HepG2 (cell line): Measurements from ENCODE around the gene AP2A2. TPM values are rescaled to one million over a fixed set of nuclear protein-coding genes. Genes with fewer than 3 reads are reported as not detected.
A peak's percentile ranks its signal among the peaks of the same experiment; 100 is the strongest.

Source experiments
- CEBPG ChIP-seq: IDR thresholded peaks from 2 replicates; pipeline ENCODE4 v1.6.1; 2016
- FOXC1 ChIP-seq: sonication (generic); formaldehyde crosslinking; IDR thresholded peaks from 2 replicates; pipeline ENCODE4 v1.8.0; 2022; ENCODE audit warnings: mild to moderate bottlenecking, missing genetic modification reagents, borderline replicate concordance
- MXI1 ChIP-seq: IDR thresholded peaks from 3 replicates; pipeline ENCODE4 v1.6.1; 2012; ENCODE audit warnings: low read depth, low read length, inconsistent platforms, borderline replicate concordance
- NCOR1 ChIP-seq: fragments of 200-600 bp; sonication (generic); IDR thresholded peaks from 2 replicates; pipeline ENCODE4 v1.7.0; 2017; ENCODE audit warnings: antibody characterized with exemption, low read length, borderline replicate concordance
- ZNF737 ChIP-seq: sonication (generic); formaldehyde crosslinking; IDR thresholded peaks from 2 replicates; pipeline ENCODE4 v1.5.0; 2020; ENCODE audit warnings: missing genetic modification reagents, mild to moderate bottlenecking, borderline replicate concordance
- polyA plus RNA-seq, 8 experiments: library from polyadenylated mRNA; depleted of rRNA in 3 of 8; stranded (reverse) in 7 of 8; unstranded in 1 of 8; fragments of >200 nt; fragmentation: Illumina TruSeq in 4 of 8; extraction: Trizol in 4 of 8; gene quantifications; 2 replicates each; pipeline versions ENCODE4 v1.2.1 to v1.2.3, GENCODE V29; 2011 to 2016; ENCODE audit warnings: low read depth in 4 of 8, missing spikeins in 1 of 8, mixed read lengths in 1 of 8; ENCODE audit not compliant: insufficient read depth in 1 of 8
- total RNA-seq, 5 experiments: library from RNA; depleted of rRNA; stranded (reverse); fragments of >200 nt; fragmentation: Illumina TruSeq; extraction: Trizol; gene quantifications; 2 replicates each; pipeline ENCODE4 v1.2.3, GENCODE V29; 2016; ENCODE audit warnings: low read depth in 1 of 5
- TF ChIP-seq, protein P1 (sequence below), 2 experiments: fragments of 450-650 bp in 1 of 2; sonication (generic) in 1 of 2; formaldehyde crosslinking; IDR thresholded peaks; 2 replicates each; pipeline versions ENCODE4 v1.5.0 to v1.8.0; 2020 to 2022; ENCODE audit warnings: mild to moderate bottlenecking in 1 of 2, missing genetic modification reagents in 1 of 2
- TF ChIP-seq, protein P2 (sequence below): sonication (generic); formaldehyde crosslinking; IDR thresholded peaks from 2 replicates; pipeline ENCODE4 v1.4.0; 2020; ENCODE audit warnings: mild to moderate bottlenecking, missing genetic modification reagents, borderline replicate concordance
- TF ChIP-seq, protein P3 (sequence below): IDR thresholded peaks from 2 replicates; pipeline ENCODE4 v1.6.1; 2012; ENCODE audit warnings: low read depth, low read length, improper control_type of control experiment
- TF ChIP-seq, protein P4 (sequence below): IDR thresholded peaks from 2 replicates; pipeline ENCODE4 v1.6.1; 2012; ENCODE audit warnings: low read length, improper control_type of control experiment
- TF ChIP-seq, protein P5 (sequence below): sonication (generic); formaldehyde crosslinking; IDR thresholded peaks from 2 replicates; pipeline ENCODE4 v1.8.1; 2023; ENCODE audit warnings: mild to moderate bottlenecking, missing genetic modification reagents
- TF ChIP-seq, protein P6 (sequence below): sonication (generic); formaldehyde crosslinking; conservative IDR thresholded peaks from 2 replicates; pipeline ENCODE4 v1.8.1; 2023; ENCODE audit warnings: missing genetic modification reagents

AP2A2 gene
- total and polyA plus RNA-seq, 2 of the 13 experiments (the other 11 are each of a cell fraction or from before 2014, with no cell fraction given), result 25.7 to 75.7 TPM

DNA sequence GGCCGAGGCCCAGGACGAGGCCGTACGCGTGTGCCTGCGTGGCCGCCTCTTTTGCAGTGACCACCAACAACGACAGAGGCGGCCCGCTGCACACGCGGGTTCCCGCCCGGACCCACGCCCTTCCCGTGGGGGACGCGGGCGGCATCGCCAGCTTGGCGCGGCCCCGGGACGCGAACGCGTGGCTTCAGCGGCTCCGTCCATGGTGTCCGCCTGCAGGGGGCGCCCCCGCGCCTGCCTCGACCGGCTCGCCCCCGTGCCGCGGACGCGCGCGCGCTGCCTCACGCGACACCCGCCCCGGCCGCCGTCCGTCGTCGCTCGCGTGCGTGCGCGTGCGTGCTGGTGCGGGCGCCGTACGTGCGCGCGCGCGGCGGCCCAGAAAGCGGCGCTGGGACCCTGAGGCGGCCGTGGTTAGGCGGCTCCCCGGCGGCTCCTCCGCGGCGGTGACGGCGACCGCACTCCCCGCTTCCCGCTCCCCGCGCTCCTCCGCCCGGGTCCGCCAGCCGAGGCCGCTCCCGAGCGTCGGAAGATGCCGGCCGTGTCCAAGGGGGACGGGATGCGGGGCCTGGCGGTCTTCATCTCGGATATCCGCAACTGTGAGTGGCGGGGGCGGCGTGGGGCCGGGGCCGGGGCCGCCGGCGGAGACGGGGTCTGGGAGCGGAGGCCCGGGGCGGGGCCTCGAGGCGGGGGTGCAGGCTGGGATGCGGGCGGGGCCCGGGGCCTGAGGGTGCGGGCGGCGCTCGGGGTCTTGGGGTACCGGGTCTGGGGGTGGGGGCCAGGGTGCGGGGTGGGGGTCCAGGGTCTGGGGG, at the start of gene AP2A2 (continued):
- TF ChIP-seq, protein P1, sequence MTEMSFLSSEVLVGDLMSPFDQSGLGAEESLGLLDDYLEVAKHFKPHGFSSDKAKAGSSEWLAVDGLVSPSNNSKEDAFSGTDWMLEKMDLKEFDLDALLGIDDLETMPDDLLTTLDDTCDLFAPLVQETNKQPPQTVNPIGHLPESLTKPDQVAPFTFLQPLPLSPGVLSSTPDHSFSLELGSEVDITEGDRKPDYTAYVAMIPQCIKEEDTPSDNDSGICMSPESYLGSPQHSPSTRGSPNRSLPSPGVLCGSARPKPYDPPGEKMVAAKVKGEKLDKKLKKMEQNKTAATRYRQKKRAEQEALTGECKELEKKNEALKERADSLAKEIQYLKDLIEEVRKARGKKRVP (CRISPR knock-in tag; IDR thresholded peaks at IDR 0.05), result no peak
- TF ChIP-seq CEBPG (no peak), FOXC1 (no peak), NCOR1 (no peak), MXI1 (no peak), ZNF737 (no peak)
- TF ChIP-seq, protein P2, sequence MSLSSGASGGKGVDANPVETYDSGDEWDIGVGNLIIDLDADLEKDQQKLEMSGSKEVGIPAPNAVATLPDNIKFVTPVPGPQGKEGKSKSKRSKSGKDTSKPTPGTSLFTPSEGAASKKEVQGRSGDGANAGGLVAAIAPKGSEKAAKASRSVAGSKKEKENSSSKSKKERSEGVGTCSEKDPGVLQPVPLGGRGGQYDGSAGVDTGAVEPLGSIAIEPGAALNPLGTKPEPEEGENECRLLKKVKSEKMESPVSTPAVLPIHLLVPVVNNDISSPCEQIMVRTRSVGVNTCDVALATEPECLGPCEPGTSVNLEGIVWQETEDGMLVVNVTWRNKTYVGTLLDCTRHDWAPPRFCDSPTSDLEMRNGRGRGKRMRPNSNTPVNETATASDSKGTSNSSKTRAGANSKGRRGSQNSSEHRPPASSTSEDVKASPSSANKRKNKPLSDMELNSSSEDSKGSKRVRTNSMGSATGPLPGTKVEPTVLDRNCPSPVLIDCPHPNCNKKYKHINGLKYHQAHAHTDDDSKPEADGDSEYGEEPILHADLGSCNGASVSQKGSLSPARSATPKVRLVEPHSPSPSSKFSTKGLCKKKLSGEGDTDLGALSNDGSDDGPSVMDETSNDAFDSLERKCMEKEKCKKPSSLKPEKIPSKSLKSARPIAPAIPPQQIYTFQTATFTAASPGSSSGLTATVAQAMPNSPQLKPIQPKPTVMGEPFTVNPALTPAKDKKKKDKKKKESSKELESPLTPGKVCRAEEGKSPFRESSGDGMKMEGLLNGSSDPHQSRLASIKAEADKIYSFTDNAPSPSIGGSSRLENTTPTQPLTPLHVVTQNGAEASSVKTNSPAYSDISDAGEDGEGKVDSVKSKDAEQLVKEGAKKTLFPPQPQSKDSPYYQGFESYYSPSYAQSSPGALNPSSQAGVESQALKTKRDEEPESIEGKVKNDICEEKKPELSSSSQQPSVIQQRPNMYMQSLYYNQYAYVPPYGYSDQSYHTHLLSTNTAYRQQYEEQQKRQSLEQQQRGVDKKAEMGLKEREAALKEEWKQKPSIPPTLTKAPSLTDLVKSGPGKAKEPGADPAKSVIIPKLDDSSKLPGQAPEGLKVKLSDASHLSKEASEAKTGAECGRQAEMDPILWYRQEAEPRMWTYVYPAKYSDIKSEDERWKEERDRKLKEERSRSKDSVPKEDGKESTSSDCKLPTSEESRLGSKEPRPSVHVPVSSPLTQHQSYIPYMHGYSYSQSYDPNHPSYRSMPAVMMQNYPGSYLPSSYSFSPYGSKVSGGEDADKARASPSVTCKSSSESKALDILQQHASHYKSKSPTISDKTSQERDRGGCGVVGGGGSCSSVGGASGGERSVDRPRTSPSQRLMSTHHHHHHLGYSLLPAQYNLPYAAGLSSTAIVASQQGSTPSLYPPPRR (CRISPR knock-in tag), result peak; percentile 46; the same call in 1 of the 2 replicates
- TF ChIP-seq, protein P3, sequence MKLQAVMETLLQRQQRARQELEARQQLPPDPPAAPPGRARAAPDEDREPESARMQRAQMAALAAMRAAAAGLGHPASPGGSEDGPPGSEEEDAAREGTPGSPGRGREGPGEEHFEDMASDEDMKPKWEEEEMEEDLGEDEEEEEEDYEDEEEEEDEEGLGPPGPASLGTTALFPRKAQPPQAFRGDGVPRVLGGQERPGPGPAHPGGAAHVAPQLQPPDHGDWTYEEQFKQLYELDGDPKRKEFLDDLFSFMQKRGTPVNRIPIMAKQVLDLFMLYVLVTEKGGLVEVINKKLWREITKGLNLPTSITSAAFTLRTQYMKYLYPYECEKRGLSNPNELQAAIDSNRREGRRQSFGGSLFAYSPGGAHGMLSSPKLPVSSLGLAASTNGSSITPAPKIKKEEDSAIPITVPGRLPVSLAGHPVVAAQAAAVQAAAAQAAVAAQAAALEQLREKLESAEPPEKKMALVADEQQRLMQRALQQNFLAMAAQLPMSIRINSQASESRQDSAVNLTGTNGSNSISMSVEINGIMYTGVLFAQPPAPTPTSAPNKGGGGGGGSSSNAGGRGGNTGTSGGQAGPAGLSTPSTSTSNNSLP, result no peak
- TF ChIP-seq, protein P4, sequence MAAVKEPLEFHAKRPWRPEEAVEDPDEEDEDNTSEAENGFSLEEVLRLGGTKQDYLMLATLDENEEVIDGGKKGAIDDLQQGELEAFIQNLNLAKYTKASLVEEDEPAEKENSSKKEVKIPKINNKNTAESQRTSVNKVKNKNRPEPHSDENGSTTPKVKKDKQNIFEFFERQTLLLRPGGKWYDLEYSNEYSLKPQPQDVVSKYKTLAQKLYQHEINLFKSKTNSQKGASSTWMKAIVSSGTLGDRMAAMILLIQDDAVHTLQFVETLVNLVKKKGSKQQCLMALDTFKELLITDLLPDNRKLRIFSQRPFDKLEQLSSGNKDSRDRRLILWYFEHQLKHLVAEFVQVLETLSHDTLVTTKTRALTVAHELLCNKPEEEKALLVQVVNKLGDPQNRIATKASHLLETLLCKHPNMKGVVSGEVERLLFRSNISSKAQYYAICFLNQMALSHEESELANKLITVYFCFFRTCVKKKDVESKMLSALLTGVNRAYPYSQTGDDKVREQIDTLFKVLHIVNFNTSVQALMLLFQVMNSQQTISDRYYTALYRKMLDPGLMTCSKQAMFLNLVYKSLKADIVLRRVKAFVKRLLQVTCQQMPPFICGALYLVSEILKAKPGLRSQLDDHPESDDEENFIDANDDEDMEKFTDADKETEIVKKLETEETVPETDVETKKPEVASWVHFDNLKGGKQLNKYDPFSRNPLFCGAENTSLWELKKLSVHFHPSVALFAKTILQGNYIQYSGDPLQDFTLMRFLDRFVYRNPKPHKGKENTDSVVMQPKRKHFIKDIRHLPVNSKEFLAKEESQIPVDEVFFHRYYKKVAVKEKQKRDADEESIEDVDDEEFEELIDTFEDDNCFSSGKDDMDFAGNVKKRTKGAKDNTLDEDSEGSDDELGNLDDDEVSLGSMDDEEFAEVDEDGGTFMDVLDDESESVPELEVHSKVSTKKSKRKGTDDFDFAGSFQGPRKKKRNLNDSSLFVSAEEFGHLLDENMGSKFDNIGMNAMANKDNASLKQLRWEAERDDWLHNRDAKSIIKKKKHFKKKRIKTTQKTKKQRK, result no peak
- TF ChIP-seq, protein P5, sequence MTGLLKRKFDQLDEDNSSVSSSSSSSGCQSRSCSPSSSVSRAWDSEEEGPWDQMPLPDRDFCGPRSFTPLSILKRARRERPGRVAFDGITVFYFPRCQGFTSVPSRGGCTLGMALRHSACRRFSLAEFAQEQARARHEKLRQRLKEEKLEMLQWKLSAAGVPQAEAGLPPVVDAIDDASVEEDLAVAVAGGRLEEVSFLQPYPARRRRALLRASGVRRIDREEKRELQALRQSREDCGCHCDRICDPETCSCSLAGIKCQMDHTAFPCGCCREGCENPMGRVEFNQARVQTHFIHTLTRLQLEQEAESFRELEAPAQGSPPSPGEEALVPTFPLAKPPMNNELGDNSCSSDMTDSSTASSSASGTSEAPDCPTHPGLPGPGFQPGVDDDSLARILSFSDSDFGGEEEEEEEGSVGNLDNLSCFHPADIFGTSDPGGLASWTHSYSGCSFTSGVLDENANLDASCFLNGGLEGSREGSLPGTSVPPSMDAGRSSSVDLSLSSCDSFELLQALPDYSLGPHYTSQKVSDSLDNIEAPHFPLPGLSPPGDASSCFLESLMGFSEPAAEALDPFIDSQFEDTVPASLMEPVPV, result no peak
- TF ChIP-seq, protein P6, sequence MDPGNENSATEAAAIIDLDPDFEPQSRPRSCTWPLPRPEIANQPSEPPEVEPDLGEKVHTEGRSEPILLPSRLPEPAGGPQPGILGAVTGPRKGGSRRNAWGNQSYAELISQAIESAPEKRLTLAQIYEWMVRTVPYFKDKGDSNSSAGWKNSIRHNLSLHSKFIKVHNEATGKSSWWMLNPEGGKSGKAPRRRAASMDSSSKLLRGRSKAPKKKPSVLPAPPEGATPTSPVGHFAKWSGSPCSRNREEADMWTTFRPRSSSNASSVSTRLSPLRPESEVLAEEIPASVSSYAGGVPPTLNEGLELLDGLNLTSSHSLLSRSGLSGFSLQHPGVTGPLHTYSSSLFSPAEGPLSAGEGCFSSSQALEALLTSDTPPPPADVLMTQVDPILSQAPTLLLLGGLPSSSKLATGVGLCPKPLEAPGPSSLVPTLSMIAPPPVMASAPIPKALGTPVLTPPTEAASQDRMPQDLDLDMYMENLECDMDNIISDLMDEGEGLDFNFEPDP (CRISPR knock-in tag), result no peak
